Measurements from ENCODE around the gene DCAF4L1. TPM values are rescaled to one million over a fixed set of nuclear protein-coding genes. Genes with fewer than 3 reads are reported as not detected.

Gene DCAF4L1
- total RNA-seq, 1 experiment from 2014 or later, result 0.41 TPM

- intact Hi-C loops (cut with micrococcal nuclease; ENCODE audit: unreplicated experiment), result loop anchor here (5.0 kb wide), 1 partner anchor 271 kb away; no protein-coding TSS in a partner anchor
- Histone ChIP-seq H3K4me3 (ENCODE audit: low read depth, low read length, poor library complexity, severe bottlenecking) (no peak overlapping the region), H3K9me3 (ENCODE audit: low read depth, low read length, poor library complexity, severe bottlenecking) (no peaks in the 10 kb centered on the region), H3K27me3 (replicated peaks; ENCODE audit: insufficient read depth, low read depth, low read length, poor library complexity) (no peaks in the 10 kb centered on the region), H3K27ac (ENCODE audit: low read depth, low read length, poor library complexity, severe bottlenecking) (no peak overlapping the region), H3K36me3 (ENCODE audit: insufficient read depth, low read length, poor library complexity, severe bottlenecking) (no peaks in the 10 kb centered on the region), H3K4me1 (ENCODE audit: insufficient read depth, low read length, poor library complexity, severe bottlenecking) (no peaks in the 10 kb centered on the region)
- no peak for TF ChIP-seq EZH2 (IDR thresholded peaks at IDR 0.05; ENCODE audit: borderline replicate concordance, low read depth, low read length, poor library complexity, severe bottlenecking)
- peak; percentile 59; the same call in 1 of the 2 replicates for TF ChIP-seq CTCF (conservative IDR thresholded peaks at IDR 0.05; ENCODE audit: low read depth, low read length)
- peak; percentile 41 for DNase-seq (ENCODE audit: low spot score)
- BruUV-seq (replicated peaks), result no TSS peak
- CTCF ChIA-PET, result interaction anchor here (0.6 kb wide), 1 partner anchor 22 kb away, joined by 3 read pairs; no protein-coding TSS in a partner anchor
- POLR2A ChIA-PET (ENCODE audit: low non-redundant PET), result no interaction called here
These were observed 18.5 kb upstream of the DCAF4L1 start for GRCh38 chr4:41963105-41963504.

GRCh38 chr4:41964401-41964800, 17.2 kb upstream of the DCAF4L1 start:
- TF ChIP-seq CTCF (conservative IDR thresholded peaks at IDR 0.05; ENCODE audit: low read depth, low read length) (no peak), EZH2 (IDR thresholded peaks at IDR 0.05; ENCODE audit: borderline replicate concordance, low read depth, low read length, poor library complexity, severe bottlenecking) (no peak)
- Histone ChIP-seq H3K4me3 (ENCODE audit: low read depth, low read length, poor library complexity, severe bottlenecking) (no peak overlapping the region), H3K9me3 (ENCODE audit: low read depth, low read length, poor library complexity, severe bottlenecking) (no peaks in the 10 kb centered on the region), H3K27me3 (replicated peaks; ENCODE audit: insufficient read depth, low read depth, low read length, poor library complexity) (no peaks in the 10 kb centered on the region), H3K4me1 (ENCODE audit: insufficient read depth, low read length, poor library complexity, severe bottlenecking) (no peaks in the 10 kb centered on the region), H3K27ac (ENCODE audit: low read depth, low read length, poor library complexity, severe bottlenecking) (no peak overlapping the region), H3K36me3 (ENCODE audit: insufficient read depth, low read length, poor library complexity, severe bottlenecking) (no peaks in the 10 kb centered on the region)
- DNase-seq (ENCODE audit: low spot score), result no peak
- intact Hi-C loops (cut with micrococcal nuclease; ENCODE audit: unreplicated experiment), result loop anchor here (5.0 kb wide), 1 partner anchor 272 kb away; no protein-coding TSS in a partner anchor
- ChIA-PET CTCF (no interaction called here), POLR2A (ENCODE audit: low non-redundant PET) (interaction anchor here (0.6 kb wide), 1 partner anchor 1094 kb away, joined by 3 read pairs; no protein-coding TSS in a partner anchor)
- BruUV-seq (replicated peaks), result no TSS peak

- no peaks in the 10 kb centered on the region for H3K4me1 ChIP-seq (ENCODE audit: insufficient read depth, low read length, poor library complexity, severe bottlenecking)
- no peak overlapping the region for H3K27ac ChIP-seq (ENCODE audit: low read depth, low read length, poor library complexity, severe bottlenecking)
- BruUV-seq (replicated peaks), result no TSS peak
- no peaks in the 10 kb centered on the region for H3K36me3 ChIP-seq (ENCODE audit: insufficient read depth, low read length, poor library complexity, severe bottlenecking)
- no peak overlapping the region for H3K4me3 ChIP-seq (ENCODE audit: low read depth, low read length, poor library complexity, severe bottlenecking)
- ChIA-PET CTCF (no interaction called here), POLR2A (ENCODE audit: low non-redundant PET) (no interaction called here)
- H3K9me3 ChIP-seq (ENCODE audit: low read depth, low read length, poor library complexity, severe bottlenecking), result no peaks in the 10 kb centered on the region
- no peaks in the 10 kb centered on the region for H3K27me3 ChIP-seq (replicated peaks; ENCODE audit: insufficient read depth, low read depth, low read length, poor library complexity)
- no peak for DNase-seq (ENCODE audit: low spot score)
- TF ChIP-seq EZH2 (IDR thresholded peaks at IDR 0.05; ENCODE audit: borderline replicate concordance, low read depth, low read length, poor library complexity, severe bottlenecking), result no peak
- no peak for TF ChIP-seq CTCF (conservative IDR thresholded peaks at IDR 0.05; ENCODE audit: low read depth, low read length)
- intact Hi-C loops (cut with micrococcal nuclease; ENCODE audit: unreplicated experiment), result no loop called here
These were observed 14.2 kb upstream of the DCAF4L1 start for GRCh38 chr4:41967392-41967791.

Measured in A673 (cell line).